Measurements from ENCODE around the gene SNX20. TPM values are rescaled to one million over a fixed set of nuclear protein-coding genes. Genes with fewer than 3 reads are reported as not detected.

Gene SNX20
- total RNA-seq, 4 donors from 2014 or later, result 0.57 to 1.5 (median 1.0) TPM

DNA sequence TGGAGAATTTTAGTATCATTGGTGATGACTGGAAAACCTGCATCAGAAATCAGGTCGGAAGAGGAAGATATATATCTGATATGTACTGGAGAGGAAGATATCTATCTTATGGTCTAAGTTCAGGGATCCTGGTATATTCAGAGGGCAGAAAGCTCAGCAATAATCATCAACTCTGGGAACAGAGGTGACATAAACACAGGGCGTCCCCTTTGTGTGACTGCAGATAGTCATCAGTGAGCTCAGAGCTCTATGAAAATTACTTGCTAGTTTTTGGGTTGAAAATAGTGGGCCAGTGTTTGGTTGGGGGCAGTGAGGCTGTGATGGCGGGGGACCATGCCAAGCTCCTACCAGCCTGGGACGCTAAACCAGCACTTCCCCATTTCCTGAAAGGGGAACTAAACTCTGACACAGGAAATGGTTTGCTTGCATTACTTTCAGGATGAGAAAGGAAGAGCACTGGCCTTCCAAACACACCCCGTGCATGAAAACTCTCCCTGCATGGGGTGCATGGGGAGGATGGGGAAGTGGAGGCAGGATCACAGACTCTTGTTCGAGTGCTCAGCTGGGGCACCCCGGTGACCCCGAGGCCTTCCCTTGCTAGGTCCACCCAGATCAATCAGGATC, 28.1 kb upstream of the SNX20 start:
- intact Hi-C loops (cut with DNase I; ENCODE audit: low total_unique reads), result no loop called here
- 73 to 82% methylated on average over 8 of the region's 8 CpGs for WGBS, 2 donors
- DNase-seq (ENCODE audit: low spot score in 2 of 2), result no peak
- no peak overlapping the region for H3K4me3 ChIP-seq (ENCODE audit: low read depth, poor library complexity, severe bottlenecking)
- TF ChIP-seq CTCF (IDR thresholded peaks at IDR 0.05) (no peak), POLR2A (IDR thresholded peaks at IDR 0.05) (no peak)

DNA sequence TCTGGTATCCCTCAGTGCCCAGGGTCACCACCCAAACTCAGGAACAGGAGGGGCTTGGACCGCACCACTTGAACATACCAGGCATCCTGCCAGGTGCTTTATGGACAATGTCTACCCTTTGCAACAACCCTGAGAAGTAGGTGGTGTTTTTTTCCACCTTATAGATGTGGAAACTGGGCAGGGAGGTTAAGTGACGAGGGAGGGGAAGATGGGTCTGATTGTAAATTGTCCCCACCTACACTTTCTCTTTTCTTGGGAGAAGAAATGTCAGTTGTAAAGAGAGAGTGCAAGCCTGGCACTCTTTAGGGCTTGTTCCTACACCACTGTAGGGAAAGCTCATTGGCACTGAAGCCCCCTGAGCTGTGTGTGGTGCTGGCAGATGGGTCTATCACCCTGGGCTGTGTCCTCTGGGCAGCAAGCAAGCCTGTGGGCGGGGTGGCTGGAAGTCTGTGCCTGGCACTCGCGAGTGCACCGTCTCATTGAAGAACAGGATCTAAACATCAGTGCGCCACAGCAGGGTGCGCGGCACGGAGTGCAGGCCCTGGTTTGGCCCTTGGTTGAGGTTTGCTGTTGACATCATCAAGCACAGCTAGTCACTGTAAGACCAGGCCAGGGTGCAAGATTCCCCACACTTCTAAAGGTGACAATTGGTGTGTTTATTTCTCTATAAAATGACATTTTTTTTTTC, 27.4 kb upstream of the SNX20 start:
- no peak overlapping the region for H3K4me3 ChIP-seq (ENCODE audit: low read depth, poor library complexity, severe bottlenecking)
- intact Hi-C loops (cut with DNase I; ENCODE audit: low total_unique reads), result no loop called here
- no peak for DNase-seq (ENCODE audit: low spot score in 2 of 2)
- 67 to 79% methylated on average over 10 of the region's 10 CpGs for WGBS, 2 donors
- no peak for TF ChIP-seq CTCF (IDR thresholded peaks at IDR 0.05)
- TF ChIP-seq POLR2A (IDR thresholded peaks at IDR 0.05), result no peak

- TF ChIP-seq POLR2A (IDR thresholded peaks at IDR 0.05) (no peak), CTCF (IDR thresholded peaks at IDR 0.05) (no peak)
- WGBS, 2 donors, result 67 to 70% methylated on average over 3 of the region's 3 CpGs
- no peak overlapping the region for H3K4me3 ChIP-seq (ENCODE audit: low read depth, poor library complexity, severe bottlenecking)
- DNase-seq (ENCODE audit: low spot score in 2 of 2), result no peak
- intact Hi-C loops (cut with DNase I; ENCODE audit: low total_unique reads), result no loop called here
These were observed 25.1 kb upstream of the SNX20 start for GRCh38 chr16:50706250-50706649.

DNA sequence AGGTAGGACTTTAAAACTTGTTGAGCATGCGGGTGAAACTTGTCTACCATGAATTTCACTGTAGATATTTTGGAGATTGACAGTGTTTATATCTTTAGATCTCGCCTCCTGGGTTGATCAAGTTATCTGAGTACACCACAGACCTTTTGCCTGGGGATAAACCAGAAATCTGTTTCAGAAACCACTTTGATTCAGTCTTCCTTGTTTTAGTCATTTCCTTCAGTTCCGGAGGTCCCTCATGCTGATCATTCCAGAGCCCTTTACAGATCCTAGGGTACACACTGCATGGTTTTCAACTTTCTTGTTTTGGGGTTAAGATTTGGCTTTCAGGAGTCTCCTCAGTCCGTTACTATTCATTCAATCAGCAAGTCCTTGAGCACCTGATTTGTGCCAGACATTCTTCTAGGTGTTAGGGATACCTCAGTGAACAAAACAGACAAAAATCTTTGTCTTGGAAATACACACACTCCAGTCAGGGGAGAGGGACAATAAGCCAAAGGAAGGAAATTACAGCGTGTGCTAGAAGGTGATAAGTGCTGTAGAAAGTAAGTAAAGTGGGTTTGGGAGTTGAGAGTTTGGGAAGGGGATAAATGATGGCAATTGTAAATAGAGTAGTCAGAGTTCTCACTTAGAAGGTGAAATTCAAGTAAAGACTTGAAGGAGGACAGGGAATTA, 24.5 kb upstream of the SNX20 start:
- DNase-seq (ENCODE audit: low spot score in 2 of 2), result no peak
- WGBS, 2 donors, result 68 to 77% methylated on average over 5 of the region's 5 CpGs
- TF ChIP-seq CTCF (IDR thresholded peaks at IDR 0.05) (no peak), POLR2A (IDR thresholded peaks at IDR 0.05) (no peak)
- intact Hi-C loops (cut with DNase I; ENCODE audit: low total_unique reads), result no loop called here
- H3K4me3 ChIP-seq (ENCODE audit: low read depth, poor library complexity, severe bottlenecking), result no peak overlapping the region

- TF ChIP-seq CTCF (IDR thresholded peaks at IDR 0.05) (no peak), POLR2A (IDR thresholded peaks at IDR 0.05) (no peak)
- no peak overlapping the region for H3K4me3 ChIP-seq (ENCODE audit: low read depth, poor library complexity, severe bottlenecking)
- no peak for DNase-seq (ENCODE audit: low spot score in 2 of 2)
- WGBS, 2 donors, result 95 to 100% methylated on average over 1 of the region's 1 CpG
- intact Hi-C loops (cut with DNase I; ENCODE audit: low total_unique reads), result no loop called here
These were observed 23.1 kb upstream of the SNX20 start for GRCh38 chr16:50704245-50704644.

Data from lower leg skin (tissue), 4 donors.